GM23248 (cell line): ENCODE measurements around the gene GSTO2.

ENCODE experiments used
- EZH2 ChIP-seq: fragments of 200-600 bp; sonication (generic); IDR thresholded peaks from 2 replicates; pipeline ENCODE4 v1.6.1; 2018; ENCODE audit warnings: antibody characterized with exemption, mild to moderate bottlenecking; ENCODE audit not compliant: insufficient read depth, poor library complexity, severe bottlenecking
- EZH2phosphoT487 ChIP-seq: fragments of 200-600 bp; sonication (generic); IDR thresholded peaks from 2 replicates; pipeline ENCODE4 v1.6.1; 2018; ENCODE audit warnings: antibody characterized with exemption, moderate library complexity, mild to moderate bottlenecking, low read depth; ENCODE audit not compliant: insufficient read depth

DNA sequence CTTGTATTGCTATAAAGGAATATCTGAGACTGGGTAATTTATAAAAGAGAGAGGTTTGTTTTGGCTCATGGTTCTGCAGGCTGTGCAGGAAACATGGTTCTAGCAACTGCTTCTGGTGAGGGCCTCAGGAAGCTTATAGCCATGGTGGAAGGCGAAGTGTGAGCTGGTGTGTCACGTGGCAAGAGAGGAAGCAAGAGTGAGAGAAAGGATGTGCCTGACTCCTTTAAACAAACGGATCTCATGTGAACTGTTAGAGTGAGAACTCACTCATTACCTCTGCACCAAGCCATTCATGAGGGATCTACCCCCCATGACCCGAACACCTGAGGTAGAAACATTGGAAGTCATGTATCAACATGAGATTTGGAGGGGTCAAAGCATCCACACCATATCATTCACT lies 77.0 kb downstream of the GSTO2 start:
- TF ChIP-seq EZH2: no peak
- no peak for TF ChIP-seq EZH2phosphoT487
